Peyer's patch (tissue), 4 donors: ENCODE results near the gene CRADD. TPM values are rescaled to one million over a fixed set of nuclear protein-coding genes. Genes with fewer than 3 reads are reported as not detected.

Experiments
- DNase-seq, 3 donors: peaks; one replicate each; pipeline ENCODE4 v3.0.0-alpha.2; 2017 to 2019
- H3K27ac ChIP-seq, 4 donors: fragments of 200-600 bp; sonication (generic); one replicate each; pipeline ENCODE4 v1.5.1; 2016 to 2019
- H3K27me3 ChIP-seq, 2 donors: fragments of 200-600 bp; sonication (generic); one replicate each; pipeline ENCODE4 v1.5.1; 2019
- H3K36me3 ChIP-seq, 3 donors: fragments of 200-600 bp; sonication (generic); one replicate each; pipeline ENCODE4 v1.5.1; 2016 to 2019
- H3K4me1 ChIP-seq, 4 donors: fragments of 200-600 bp; sonication (generic); one replicate each; pipeline ENCODE4 v1.5.1; 2016 to 2019
- H3K4me3 ChIP-seq, 4 donors: fragments of 200-600 bp; sonication (generic); 1 replicate in 3 of 4; 2 replicates in 1 of 4; pipeline ENCODE4 v1.5.1; 2016 to 2019; ENCODE audit warnings: mild to moderate bottlenecking in 1 of 4
- H3K9me3 ChIP-seq, 4 donors: fragments of 200-600 bp; sonication (generic); one replicate each; pipeline ENCODE4 v1.5.1; 2016 to 2019; ENCODE audit warnings: mild to moderate bottlenecking in 1 of 4
- CTCF ChIP-seq, 6 experiments: fragments of 450-650 bp in 4 of 6; fragments of 200-600 bp in 2 of 6; sonication (generic) in 1 of 6; IDR thresholded peaks; one replicate each; pipeline ENCODE4 v1.5.1; 2017 to 2019; ENCODE audit warnings: antibody characterized with exemption in 6 of 6, mild to moderate bottlenecking in 3 of 6, moderate library complexity in 1 of 6
- POLR2A ChIP-seq, 2 donors: fragments of 450-650 bp; IDR thresholded peaks; one replicate each; pipeline ENCODE4 v1.5.1; 2017; ENCODE audit warnings: antibody characterized with exemption in 2 of 2, mild to moderate bottlenecking in 2 of 2, moderate library complexity in 2 of 2
- total RNA-seq, 4 donors: library from RNA; depleted of rRNA; stranded (reverse); fragments of >200 nt; gene quantifications; one replicate each; pipeline ENCODE4 v1.1.0, GENCODE V29; 2016

CRADD gene
- total RNA-seq, 4 donors from 2014 or later, result 66.3 to 128 (median 89.4) TPM

- Histone ChIP-seq H3K27ac (no peak overlapping the region), H3K27me3 (no peaks in the 10 kb centered on the region), H3K9me3 (no peaks in the 10 kb centered on the region), H3K36me3 (no peaks in the 10 kb centered on the region), H3K4me1 (no peaks in the 10 kb centered on the region), H3K4me3 (no peak overlapping the region)
- DNase-seq, result peak in 2 of 3 donors; percentile 51 to 60
- TF ChIP-seq CTCF (IDR thresholded peaks at IDR 0.05), result no peak
- no peak for TF ChIP-seq POLR2A (IDR thresholded peaks at IDR 0.05)
These were observed 14.0 kb upstream of the CRADD start for GRCh38 chr12:93663006-93663728.

- Histone ChIP-seq H3K4me3 (no peak overlapping the region), H3K9me3 (no peaks in the 10 kb centered on the region), H3K27me3 (no peaks in the 10 kb centered on the region), H3K27ac (no peak overlapping the region), H3K36me3 (no peaks in the 10 kb centered on the region), H3K4me1 (no peaks in the 10 kb centered on the region)
- DNase-seq, result no peak
- TF ChIP-seq CTCF (IDR thresholded peaks at IDR 0.05) (no peak), POLR2A (IDR thresholded peaks at IDR 0.05) (no peak)
These were observed 13.5 kb upstream of the CRADD start for GRCh38 chr12:93663729-93664084.

GRCh38 chr12:93664573-93665138, 12.5 kb upstream of the CRADD start:
- no peaks in the 10 kb centered on the region for H3K4me1 ChIP-seq
- TF ChIP-seq CTCF (IDR thresholded peaks at IDR 0.05), result no peak
- TF ChIP-seq POLR2A (IDR thresholded peaks at IDR 0.05), result no peak
- H3K4me3 ChIP-seq, result no peak overlapping the region
- H3K27me3 ChIP-seq, result no peaks in the 10 kb centered on the region
- no peaks in the 10 kb centered on the region for H3K9me3 ChIP-seq
- H3K36me3 ChIP-seq, result no peaks in the 10 kb centered on the region
- H3K27ac ChIP-seq, result no peak overlapping the region
- no peak for DNase-seq

GRCh38 chr12:93667672-93668071, 9.5 kb upstream of the CRADD start:
- no peak for DNase-seq
- TF ChIP-seq CTCF (IDR thresholded peaks at IDR 0.05), result no peak
- TF ChIP-seq POLR2A (IDR thresholded peaks at IDR 0.05), result no peak
- H3K4me3 ChIP-seq, result no peak overlapping the region
- no peaks in the 10 kb centered on the region for H3K9me3 ChIP-seq
- H3K27me3 ChIP-seq, result no peaks in the 10 kb centered on the region
- H3K4me1 ChIP-seq, result no peaks in the 10 kb centered on the region
- H3K27ac ChIP-seq, result no peak overlapping the region
- H3K36me3 ChIP-seq, result no peaks in the 10 kb centered on the region

- TF ChIP-seq POLR2A (IDR thresholded peaks at IDR 0.05) (no peak), CTCF (IDR thresholded peaks at IDR 0.05) (no peak)
- H3K4me3 ChIP-seq, result no peak overlapping the region
- H3K36me3 ChIP-seq, result no peaks in the 10 kb centered on the region
- H3K27me3 ChIP-seq, result no peaks in the 10 kb centered on the region
- no peak overlapping the region for H3K27ac ChIP-seq
- DNase-seq, result no peak
- no peaks in the 10 kb centered on the region for H3K4me1 ChIP-seq
- H3K9me3 ChIP-seq, result no peaks in the 10 kb centered on the region
These were observed 8.2 kb upstream of the CRADD start for GRCh38 chr12:93668919-93669418.
